Right cardiac atrium (tissue), 5 donors: ENCODE results near the gene OSBPL3. TPM values are rescaled to one million over a fixed set of nuclear protein-coding genes. Genes with fewer than 3 reads are reported as not detected.

Source experiments
- ATAC-seq, 2 donors: fragments of 200-7000 bp; cut with Tn5 transposase; one replicate each; pipeline versions ENCODE4 v1.8.0 to v1.9.1; 2020; ENCODE audit warnings: moderate library complexity in 2 of 2, mild to moderate bottlenecking in 1 of 2
- DNase-seq, 3 donors: peaks; one replicate each; pipeline ENCODE4 v3.0.0-alpha.2; 2020
- H3K27ac ChIP-seq: one replicate; pipeline ENCODE4 v1.5.1; 2013; ENCODE audit warnings: mild to moderate bottlenecking, low read length, control low read depth, moderate library complexity
- H3K27me3 ChIP-seq: one replicate; pipeline ENCODE4 v1.6.1; 2013; ENCODE audit not compliant: control insufficient read depth, insufficient read depth
- H3K4me1 ChIP-seq: one replicate; pipeline ENCODE4 v1.6.1; 2013; ENCODE audit warnings: low read length; ENCODE audit not compliant: control insufficient read depth, insufficient read depth
- H3K4me3 ChIP-seq: one replicate; pipeline ENCODE4 v1.5.1; 2013; ENCODE audit warnings: low read length, control low read depth
- H3K9me3 ChIP-seq: one replicate; pipeline ENCODE4 v1.6.1; 2013; ENCODE audit warnings: low read length; ENCODE audit not compliant: control insufficient read depth
- WGBS: extraction: QIAGEN DNeasy Blood & Tissue Kit; methylation state at CpG from one replicate; pipeline ENCODE4 v1.1.7; 2013; 5-methylcytosine and 5-hydroxymethylcytosine counted together
- intact Hi-C, 4 donors: fragments of 100-400 bp; cut with DNase I; formaldehyde crosslinking; loops; one replicate each; pipeline versions ENCODE4 v1.11.0 to v1.14.0; 2022 to 2023
- polyA plus RNA-seq: library from polyadenylated mRNA; stranded (reverse); fragments of 200-250 nt; gene quantifications from one replicate; pipeline ENCODE4 v1.2.3, GENCODE V29; 2013
- total RNA-seq, 4 donors: library from RNA; stranded (reverse); fragmentation: NEBNext Ultra II Directional; extraction: Animal tissue kit (Norgen Biotek cat#: 25700); gene quantifications; one replicate each; pipeline ENCODE4 v1.2.1, GENCODE V29; 2021
- donor health status: healthy with polysubstance abuse.
- donor health status: DM: no; HTN: yes; CAD: no.
- donor health status: DM: no; HTN: no; CAD: no.
- donor health status: DM: no; HTN: yes; CAD: no; lungs with severe emphysema.
- donor health status: DM: yes; HTN: yes; CAD: no.

The OSBPL3 gene
- total and polyA plus RNA-seq, 5 donors = 3.2 to 12.9 (median 9.7) TPM

- Histone ChIP-seq H3K9me3 (no peaks in the 10 kb centered on the region), H3K27me3 (no peaks in the 10 kb centered on the region), H3K4me3 (no peak overlapping the region), H3K4me1 (no peaks in the 10 kb centered on the region), H3K27ac (no peak overlapping the region)
- intact Hi-C loops = loop anchor here in 2 of 4 donors (10.0 kb wide), 2 partner anchors 67 to 147 kb away; no protein-coding TSS in a partner anchor
- no peak for DNase-seq
- peak; percentile 43 to 62 for ATAC-seq
- 66% methylated on average over 9 of the region's 9 CpGs for WGBS
These were observed 8.4 kb downstream of the OSBPL3 start for GRCh38 chr7:24971333-24972165.

GRCh38 chr7:24970676-24971075 lies 9.3 kb downstream of the OSBPL3 start:
- no peaks in the 10 kb centered on the region for H3K27me3 ChIP-seq
- H3K27ac ChIP-seq = no peak overlapping the region
- no peak overlapping the region for H3K4me3 ChIP-seq
- 86% methylated on average over 4 of the region's 4 CpGs for WGBS
- intact Hi-C loops = loop anchor here in 2 of 4 donors (10.0 kb wide), 2 partner anchors 66 to 146 kb away; no protein-coding TSS in a partner anchor
- H3K4me1 ChIP-seq = no peaks in the 10 kb centered on the region
- H3K9me3 ChIP-seq = no peaks in the 10 kb centered on the region
- ATAC-seq (no peak), DNase-seq (no peak)

- peaks cover 2% of the 10 kb centered on the region for H3K4me1 ChIP-seq
- DNase-seq (no peak), ATAC-seq (no peak)
- 81% methylated on average over 9 of the region's 9 CpGs for WGBS
- H3K9me3 ChIP-seq = no peaks in the 10 kb centered on the region
- no peak overlapping the region for H3K27ac ChIP-seq
- H3K4me3 ChIP-seq = no peak overlapping the region
- intact Hi-C loops = no loop called here
- no peaks in the 10 kb centered on the region for H3K27me3 ChIP-seq
These were observed 11.8 kb downstream of the OSBPL3 start for GRCh38 chr7:24968165-24968564.

- no peak for ATAC-seq
- Histone ChIP-seq H3K27me3 (no peaks in the 10 kb centered on the region), H3K4me3 (no peak overlapping the region), H3K9me3 (no peaks in the 10 kb centered on the region), H3K27ac (no peak overlapping the region), H3K4me1 (peaks cover 2% of the 10 kb centered on the region)
- 77% methylated on average over 1 of the region's 1 CpG for WGBS
- intact Hi-C loops = no loop called here
- DNase-seq = no peak
These were observed 12.3 kb downstream of the OSBPL3 start for GRCh38 chr7:24967696-24968095.

GRCh38 chr7:24966802-24967201 lies 13.2 kb downstream of the OSBPL3 start:
- Histone ChIP-seq H3K27ac (no peak overlapping the region), H3K4me3 (no peak overlapping the region), H3K4me1 (peaks cover 2% of the 10 kb centered on the region), H3K9me3 (no peaks in the 10 kb centered on the region), H3K27me3 (no peaks in the 10 kb centered on the region)
- ATAC-seq (no peak), DNase-seq (no peak)
- 97% methylated on average over 1 of the region's 1 CpG for whole genome bisulfite sequencing
- intact Hi-C loops = no loop called here

GRCh38 chr7:24965831-24966708 lies 13.9 kb downstream of the OSBPL3 start:
- 67% methylated on average over 8 of the region's 8 CpGs for WGBS
- ATAC-seq = peak; percentile 52 to 62
- peak in 2 of 3 donors; percentile 50 to 54 for DNase-seq

GRCh38 chr7:24964191-24964590 lies 15.8 kb downstream of the OSBPL3 start:
- H3K9me3 ChIP-seq = no peaks in the 10 kb centered on the region
- H3K27ac ChIP-seq = no peak overlapping the region
- no peak for DNase-seq
- no peaks in the 10 kb centered on the region for H3K27me3 ChIP-seq
- no peak overlapping the region for H3K4me3 ChIP-seq
- ATAC-seq = no peak
- intact Hi-C loops = no loop called here
- WGBS = 90% methylated on average over 2 of the region's 2 CpGs
- H3K4me1 ChIP-seq = peaks cover 2% of the 10 kb centered on the region

More at GRCh38 chr7:24965831-24966708, 13.9 kb downstream of the OSBPL3 start:
- Histone ChIP-seq H3K27me3 (no peaks in the 10 kb centered on the region), H3K4me3 (no peak overlapping the region), H3K27ac (no peak overlapping the region), H3K9me3 (no peaks in the 10 kb centered on the region), H3K4me1 (peaks cover 2% of the 10 kb centered on the region)
- intact Hi-C loops = no loop called here

- H3K4me1 ChIP-seq = peaks cover 2% of the 10 kb centered on the region
- peak; percentile 62 to 68 for ATAC-seq
- H3K27me3 ChIP-seq = no peaks in the 10 kb centered on the region
- peak; percentile 38 to 69 (median 57) for DNase-seq
- no peak overlapping the region for H3K27ac ChIP-seq
- intact Hi-C loops = no loop called here
- no peaks in the 10 kb centered on the region for H3K9me3 ChIP-seq
- H3K4me3 ChIP-seq = no peak overlapping the region
- 85% methylated on average over 2 of the region's 2 CpGs for whole genome bisulfite sequencing
These were observed 16.8 kb downstream of the OSBPL3 start for GRCh38 chr7:24963218-24963617.

- 87% methylated on average over 4 of the region's 4 CpGs for WGBS
- H3K4me3 ChIP-seq = no peak overlapping the region
- peaks cover 2% of the 10 kb centered on the region for H3K4me1 ChIP-seq
- no peak overlapping the region for H3K27ac ChIP-seq
- H3K9me3 ChIP-seq = no peaks in the 10 kb centered on the region
- no peaks in the 10 kb centered on the region for H3K27me3 ChIP-seq
- intact Hi-C loops = no loop called here
- ATAC-seq = no peak
- DNase-seq = no peak
These were observed 17.5 kb downstream of the OSBPL3 start for GRCh38 chr7:24962418-24962962.

- intact Hi-C loops = no loop called here
- H3K4me1 ChIP-seq = peaks cover 2% of the 10 kb centered on the region
- no peaks in the 10 kb centered on the region for H3K9me3 ChIP-seq
- no peaks in the 10 kb centered on the region for H3K27me3 ChIP-seq
- no peak overlapping the region for H3K27ac ChIP-seq
- ATAC-seq (no peak), DNase-seq (no peak)
- H3K4me3 ChIP-seq = no peak overlapping the region
- WGBS = 93% methylated on average over 6 of the region's 6 CpGs
These were observed 20.1 kb downstream of the OSBPL3 start for GRCh38 chr7:24959735-24960485.
